Thyroid gland (tissue), 4 donors: ENCODE data around the gene HDAC9. TPM values are rescaled to one million over a fixed set of nuclear protein-coding genes. Genes with fewer than 3 reads are reported as not detected.

ENCODE experiments used
- DNase-seq, 2 donors: peaks; one replicate each; pipeline ENCODE4 v3.0.0-alpha.2; 2019
- H3K27ac ChIP-seq, 3 donors: fragments of 200-600 bp; sonication (generic); 1 replicate in 2 of 3; 2 replicates in 1 of 3; pipeline ENCODE4 v1.5.1; 2016 to 2019; ENCODE audit warnings: mild to moderate bottlenecking in 1 of 3, moderate library complexity in 1 of 3
- H3K27me3 ChIP-seq: fragments of 200-600 bp; sonication (generic); one replicate; pipeline ENCODE4 v1.5.1; 2019
- H3K36me3 ChIP-seq, 2 donors: fragments of 200-600 bp; sonication (generic); one replicate each; pipeline ENCODE4 v1.5.1; 2016 to 2019
- H3K4me1 ChIP-seq, 2 donors: fragments of 200-600 bp; sonication (generic); one replicate each; pipeline ENCODE4 v1.5.1; 2017 to 2019
- H3K4me3 ChIP-seq, 3 donors: fragments of 200-600 bp; sonication (generic); replicated peaks in 1 of 3; 1 replicate in 2 of 3; 2 replicates in 1 of 3; pipeline ENCODE4 v1.5.1; 2016; ENCODE audit warnings: mild to moderate bottlenecking in 1 of 3
- H3K9me3 ChIP-seq: fragments of 200-600 bp; sonication (generic); one replicate; pipeline ENCODE4 v1.5.1; 2017
- POLR2A ChIP-seq, 2 donors: fragments of 450-650 bp; IDR thresholded peaks; one replicate each; pipeline ENCODE4 v1.6.1; 2017; ENCODE audit warnings: antibody characterized with exemption in 2 of 2, mild to moderate bottlenecking in 2 of 2, moderate library complexity in 1 of 2
- WGBS, 2 donors: methylation state at CpG; one replicate each; pipeline ENCODE4 v1.1.5; 2017; 5-methylcytosine and 5-hydroxymethylcytosine counted together
- intact Hi-C: fragments of 100-400 bp; cut with DNase I; formaldehyde crosslinking; loops from one replicate; pipeline ENCODE4 v1.15.1; 2023
- total RNA-seq, 4 donors: library from RNA; depleted of rRNA; stranded (reverse); fragments of >200 nt; gene quantifications; one replicate each; pipeline ENCODE4 v1.2.3, GENCODE V29; 2016
- TF ChIP-seq, protein P1 (sequence below), 6 experiments: fragments of 200-600 bp in 3 of 6; fragments of 450-650 bp in 3 of 6; sonication (generic) in 3 of 6; IDR thresholded peaks; one replicate each; pipeline ENCODE4 v1.5.1; 2016 to 2019; ENCODE audit warnings: antibody characterized with exemption in 6 of 6, mild to moderate bottlenecking in 2 of 6, inconsistent platforms in 1 of 6, moderate library complexity in 1 of 6

HDAC9 gene
- total RNA-seq, 4 donors from 2014 or later, result 5.4 to 28.2 (median 7.2) TPM

DNA sequence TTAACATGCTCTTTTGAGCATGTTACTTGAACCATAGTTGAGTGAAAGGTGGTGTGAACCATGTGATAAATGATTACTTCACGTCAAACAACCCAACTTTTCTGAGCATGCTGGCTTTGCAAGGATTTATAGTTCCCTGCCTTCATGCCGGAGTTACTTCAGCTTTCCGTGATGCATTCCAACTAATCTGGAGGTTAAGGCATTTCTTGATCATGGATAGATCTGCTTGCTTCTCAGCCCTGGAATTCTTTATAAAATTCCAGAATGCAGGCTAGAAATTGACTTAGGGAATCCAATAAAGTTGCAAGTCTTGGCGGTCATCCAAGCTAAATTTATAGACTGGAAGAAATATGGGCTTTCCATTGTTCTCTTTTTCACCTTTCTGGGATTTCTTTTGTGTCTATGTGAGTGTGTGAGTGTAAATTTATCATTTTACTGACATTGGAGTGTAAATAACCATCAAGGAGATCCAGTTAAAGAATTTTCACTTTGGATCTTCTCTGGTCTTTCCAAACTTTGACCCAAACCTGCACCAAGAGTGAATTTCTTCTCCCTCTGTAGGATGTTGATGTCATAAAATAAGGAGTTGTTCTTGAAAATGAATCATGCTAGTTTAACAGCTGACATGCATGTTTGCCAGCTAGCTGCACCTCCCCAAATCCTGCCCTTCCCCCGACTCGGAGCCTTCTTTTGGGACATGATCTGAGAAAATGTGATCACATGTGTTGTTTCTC is 332.9 kb downstream of the HDAC9 start:
- Histone ChIP-seq H3K36me3 (no peaks in the 10 kb centered on the region), H3K27ac (no peak overlapping the region), H3K9me3 (no peaks in the 10 kb centered on the region), H3K4me1 (no peaks in the 10 kb centered on the region), H3K27me3 (no peaks in the 10 kb centered on the region), H3K4me3 (no peak overlapping the region)
- TF ChIP-seq, protein P1, sequence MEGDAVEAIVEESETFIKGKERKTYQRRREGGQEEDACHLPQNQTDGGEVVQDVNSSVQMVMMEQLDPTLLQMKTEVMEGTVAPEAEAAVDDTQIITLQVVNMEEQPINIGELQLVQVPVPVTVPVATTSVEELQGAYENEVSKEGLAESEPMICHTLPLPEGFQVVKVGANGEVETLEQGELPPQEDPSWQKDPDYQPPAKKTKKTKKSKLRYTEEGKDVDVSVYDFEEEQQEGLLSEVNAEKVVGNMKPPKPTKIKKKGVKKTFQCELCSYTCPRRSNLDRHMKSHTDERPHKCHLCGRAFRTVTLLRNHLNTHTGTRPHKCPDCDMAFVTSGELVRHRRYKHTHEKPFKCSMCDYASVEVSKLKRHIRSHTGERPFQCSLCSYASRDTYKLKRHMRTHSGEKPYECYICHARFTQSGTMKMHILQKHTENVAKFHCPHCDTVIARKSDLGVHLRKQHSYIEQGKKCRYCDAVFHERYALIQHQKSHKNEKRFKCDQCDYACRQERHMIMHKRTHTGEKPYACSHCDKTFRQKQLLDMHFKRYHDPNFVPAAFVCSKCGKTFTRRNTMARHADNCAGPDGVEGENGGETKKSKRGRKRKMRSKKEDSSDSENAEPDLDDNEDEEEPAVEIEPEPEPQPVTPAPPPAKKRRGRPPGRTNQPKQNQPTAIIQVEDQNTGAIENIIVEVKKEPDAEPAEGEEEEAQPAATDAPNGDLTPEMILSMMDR (IDR thresholded peaks at IDR 0.05), result no peak
- no peak for TF ChIP-seq POLR2A (IDR thresholded peaks at IDR 0.05)
- 87% methylated on average over 6 of the region's 6 CpGs for WGBS, 2 donors
- intact Hi-C loops, result no loop called here
- DNase-seq, result no peak

DNA sequence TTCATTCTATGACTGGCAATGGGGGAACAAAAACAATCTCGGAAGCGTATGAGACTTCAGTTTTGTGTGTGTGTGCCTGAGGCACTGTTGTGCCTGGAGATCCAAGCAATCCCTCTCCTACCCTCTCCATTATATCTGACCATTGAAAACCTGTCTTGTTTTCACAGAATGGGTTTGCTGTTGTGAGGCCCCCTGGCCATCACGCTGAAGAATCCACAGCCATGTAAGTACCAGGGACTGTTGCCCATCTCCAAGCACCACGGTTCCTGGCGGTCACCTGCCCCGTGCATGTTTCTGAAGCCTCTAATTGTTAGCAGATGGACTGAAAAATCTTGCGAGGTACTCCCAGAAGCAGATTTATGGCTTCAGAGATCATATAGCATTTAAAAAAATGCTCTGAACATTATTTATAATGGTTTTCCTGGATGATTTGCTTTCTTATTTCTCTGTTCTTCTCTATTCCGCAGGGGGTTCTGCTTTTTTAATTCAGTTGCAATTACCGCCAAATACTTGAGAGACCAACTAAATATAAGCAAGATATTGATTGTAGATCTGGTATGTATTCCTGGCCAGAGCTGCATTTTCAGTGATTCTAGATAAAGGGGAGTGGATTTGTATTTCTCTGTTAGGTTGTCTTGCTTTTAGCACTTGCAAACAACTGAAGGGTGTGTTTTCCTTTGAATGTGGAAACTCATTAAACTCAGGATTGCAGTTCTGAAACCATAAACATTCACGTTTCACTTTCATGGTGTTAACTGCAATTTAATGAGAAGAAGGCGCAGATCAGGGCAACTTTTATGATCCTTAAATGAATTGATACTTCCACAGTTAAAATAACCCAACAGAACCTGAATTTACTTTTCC is 333.7 kb downstream of the HDAC9 start:
- Histone ChIP-seq H3K9me3 (no peaks in the 10 kb centered on the region), H3K4me1 (no peaks in the 10 kb centered on the region), H3K36me3 (no peaks in the 10 kb centered on the region), H3K4me3 (no peak overlapping the region), H3K27me3 (no peaks in the 10 kb centered on the region), H3K27ac (no peak overlapping the region)
- TF ChIP-seq, protein P1 (IDR thresholded peaks at IDR 0.05), result no peak
- TF ChIP-seq POLR2A (IDR thresholded peaks at IDR 0.05), result no peak
- DNase-seq, result no peak
- WGBS, 2 donors, result 87 to 88% methylated on average over 11 of the region's 11 CpGs
- intact Hi-C loops, result no loop called here

DNA sequence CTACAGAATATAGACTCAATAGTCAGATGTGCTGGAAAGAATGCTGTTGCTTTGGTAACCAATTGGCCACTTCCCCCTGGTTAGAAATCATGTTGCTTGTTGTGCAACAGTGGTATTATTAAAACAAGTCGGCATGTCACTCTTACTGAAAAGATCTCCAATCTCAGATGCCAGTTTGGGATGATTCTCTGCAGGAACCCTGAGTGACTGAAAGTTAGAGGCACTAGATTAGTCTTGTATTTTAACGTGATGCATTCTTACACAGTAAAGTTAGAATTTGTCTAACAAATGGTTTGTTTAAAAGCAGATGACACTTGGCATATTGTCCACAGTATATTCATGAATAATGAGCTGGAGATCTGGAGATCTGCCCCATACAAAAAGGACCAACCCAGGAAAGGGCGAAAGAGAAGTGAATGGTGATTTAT is 334.3 kb downstream of the HDAC9 start:
- Histone ChIP-seq H3K9me3 (no peaks in the 10 kb centered on the region), H3K36me3 (no peaks in the 10 kb centered on the region), H3K4me3 (no peak overlapping the region), H3K27ac (no peak overlapping the region), H3K4me1 (no peaks in the 10 kb centered on the region), H3K27me3 (no peaks in the 10 kb centered on the region)
- intact Hi-C loops, result no loop called here
- no peak for DNase-seq
- WGBS, 2 donors, result 53 to 63% methylated on average over 3 of the region's 3 CpGs
- TF ChIP-seq, protein P1 (IDR thresholded peaks at IDR 0.05), result no peak
- TF ChIP-seq POLR2A (IDR thresholded peaks at IDR 0.05), result no peak

DNA sequence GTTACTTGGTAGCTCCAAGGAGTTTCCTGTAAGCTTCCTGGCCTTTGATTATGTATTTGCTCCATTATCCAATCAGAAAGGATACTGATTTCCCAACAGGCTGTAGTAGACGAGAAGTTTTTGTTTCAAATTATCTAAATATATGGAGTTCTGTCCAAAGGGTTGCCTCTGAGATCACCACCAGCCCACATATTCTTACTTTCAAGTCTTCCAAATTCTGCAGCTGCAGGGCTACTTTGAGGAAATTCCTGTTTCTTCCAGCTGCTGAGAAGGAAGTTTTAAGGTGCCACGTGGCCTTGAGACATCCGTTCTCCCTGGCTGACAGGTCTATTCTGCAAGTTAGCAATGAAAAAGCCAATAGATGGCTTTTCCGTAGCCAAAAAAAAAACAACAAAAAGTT is 335.9 kb downstream of the HDAC9 start:
- no peaks in the 10 kb centered on the region for H3K9me3 ChIP-seq
- no peaks in the 10 kb centered on the region for H3K27me3 ChIP-seq
- H3K27ac ChIP-seq, result no peak overlapping the region
- H3K4me1 ChIP-seq, result no peaks in the 10 kb centered on the region
- DNase-seq, result no peak
- no peak for TF ChIP-seq POLR2A (IDR thresholded peaks at IDR 0.05)
- TF ChIP-seq, protein P1 (IDR thresholded peaks at IDR 0.05), result no peak
- WGBS, 2 donors, result 55 to 69% methylated on average over 4 of the region's 4 CpGs
- H3K36me3 ChIP-seq, result no peaks in the 10 kb centered on the region
- no peak overlapping the region for H3K4me3 ChIP-seq
- intact Hi-C loops, result no loop called here

DNA sequence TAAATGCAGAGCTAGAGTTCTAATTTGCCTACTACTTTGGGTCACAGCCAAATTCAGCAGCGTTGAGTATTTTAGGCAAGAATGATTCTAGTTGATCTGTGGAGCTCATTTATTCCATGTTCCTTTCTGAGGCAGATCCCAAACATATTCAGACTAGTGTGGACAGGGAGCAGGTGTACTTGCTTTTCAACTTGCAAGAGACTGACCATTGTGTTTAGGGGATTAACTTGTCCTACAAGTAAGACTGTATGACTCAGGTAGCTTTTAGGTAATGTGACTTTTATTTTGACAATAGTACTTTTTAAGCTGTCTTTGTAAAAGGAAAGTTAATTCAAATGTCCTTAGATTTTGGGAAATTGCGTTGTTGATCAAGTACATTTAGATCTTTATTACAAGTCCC is 336.4 kb downstream of the HDAC9 start:
- H3K36me3 ChIP-seq, result no peaks in the 10 kb centered on the region
- no peaks in the 10 kb centered on the region for H3K9me3 ChIP-seq
- H3K4me3 ChIP-seq, result no peak overlapping the region
- no peaks in the 10 kb centered on the region for H3K27me3 ChIP-seq
- TF ChIP-seq POLR2A (IDR thresholded peaks at IDR 0.05), result no peak
- TF ChIP-seq, protein P1 (IDR thresholded peaks at IDR 0.05), result no peak
- DNase-seq, result no peak
- no peak overlapping the region for H3K27ac ChIP-seq
- intact Hi-C loops, result no loop called here
- H3K4me1 ChIP-seq, result no peaks in the 10 kb centered on the region
- 73 to 79% methylated on average over 2 of the region's 2 CpGs for WGBS, 2 donors
